ENCODE measurements around the gene ARHGEF39.

GRCh38 chr9:35669331-35670145 lies 4.5 kb upstream of the ARHGEF39 start:
- no peak for TF ChIP-seq ZFP30 (CRISPR knock-in tag; IDR thresholded peaks at IDR 0.05)
- TF ChIP-seq ISL1 (CRISPR knock-in tag; IDR thresholded peaks at IDR 0.05), result no peak
- no peak for TF ChIP-seq BACH2 (CRISPR knock-in tag; IDR thresholded peaks at IDR 0.05; ENCODE audit: borderline replicate concordance)
- TF ChIP-seq ZC3H10 (CRISPR knock-in tag; IDR thresholded peaks at IDR 0.05), result no peak
- TF ChIP-seq GLIS3 (CRISPR knock-in tag; IDR thresholded peaks at IDR 0.05), result no peak
